ENCODE data around the gene SPOCK1.

SPOCK1 gene

DNA sequence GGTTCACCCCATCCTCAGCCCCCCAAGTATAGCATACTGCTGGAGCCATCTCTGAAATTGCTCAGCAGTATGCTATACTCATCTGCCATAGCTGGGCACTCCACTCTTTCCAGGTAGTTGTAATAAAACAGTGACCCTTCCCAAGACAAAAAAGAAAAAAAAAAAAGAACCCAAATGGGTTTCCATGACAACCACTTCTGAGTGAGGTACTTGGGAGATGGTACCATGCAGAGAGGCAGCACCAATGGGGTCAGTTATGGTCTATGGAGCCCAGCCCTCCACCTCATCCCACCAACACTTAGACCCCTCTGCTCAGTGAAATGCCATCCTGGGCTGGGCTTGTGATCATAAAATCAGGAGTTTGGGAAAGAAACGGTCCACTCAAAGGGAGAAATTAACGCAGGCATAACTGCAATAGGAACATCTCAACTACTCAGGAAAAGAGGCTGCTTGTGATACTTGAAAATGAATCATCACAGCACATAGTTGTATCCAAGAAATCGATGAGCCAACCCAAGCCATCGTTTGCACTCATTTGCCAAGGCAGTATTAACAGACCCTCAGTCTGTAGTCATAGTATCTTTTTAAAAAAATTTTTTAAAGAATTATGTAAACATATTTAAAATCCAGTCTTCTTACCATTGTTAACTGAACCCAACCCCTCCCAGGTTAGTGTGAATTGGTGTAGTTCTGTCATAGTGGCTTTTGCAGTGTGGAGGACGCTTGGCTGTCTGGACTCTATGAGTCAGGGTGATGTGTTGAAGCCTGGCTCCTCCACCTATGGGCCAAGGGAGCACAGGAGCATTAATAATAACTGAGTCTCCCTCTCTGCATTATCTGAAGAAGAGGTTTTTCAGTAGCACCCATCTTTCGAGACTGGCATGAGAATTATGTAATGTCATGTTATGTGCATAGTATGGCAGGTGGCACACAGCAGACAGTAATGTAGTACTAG, 402.7 kb downstream of the SPOCK1 start:
- no peak for DNase-seq

DNA sequence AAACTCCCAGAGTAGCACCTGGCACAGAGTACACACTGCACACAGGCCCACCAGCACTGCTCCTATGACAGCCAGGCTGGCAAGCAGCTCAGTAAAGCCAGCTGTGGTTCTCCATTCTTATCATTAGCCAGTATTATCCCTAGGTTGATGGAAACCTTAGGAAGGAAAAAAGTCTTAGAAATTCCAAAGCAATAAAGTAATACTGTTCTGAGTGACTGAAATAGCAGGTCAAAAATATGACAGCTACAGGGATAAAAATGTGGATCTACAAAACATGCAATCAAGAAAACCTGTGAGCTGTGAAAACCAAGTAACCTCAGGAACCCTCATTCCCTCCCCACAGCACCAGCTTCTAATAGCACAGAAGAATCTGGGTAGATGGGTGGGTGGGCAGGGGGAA, 403.5 kb downstream of the SPOCK1 start:
- no peak for DNase-seq

DNA sequence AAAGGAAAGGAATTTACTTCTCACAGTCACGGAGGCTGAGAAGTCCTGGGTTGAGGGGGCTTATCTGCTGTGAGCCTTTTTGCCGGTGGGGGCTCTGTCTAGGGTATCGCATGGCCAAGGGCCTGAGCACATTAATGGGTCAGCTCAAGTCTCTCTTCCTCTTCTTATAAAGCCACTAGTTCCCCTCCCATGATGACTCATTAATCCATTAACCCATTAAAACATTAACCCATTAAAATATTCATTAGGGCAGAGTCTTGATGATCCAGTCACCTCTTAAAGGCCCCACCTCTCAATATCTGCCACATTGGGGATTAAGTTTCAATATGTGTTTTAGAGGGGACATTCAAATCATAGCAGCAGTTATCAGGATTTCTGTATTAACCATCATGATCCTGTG, 406.3 kb downstream of the SPOCK1 start:
- no peak for DNase-seq

DNA sequence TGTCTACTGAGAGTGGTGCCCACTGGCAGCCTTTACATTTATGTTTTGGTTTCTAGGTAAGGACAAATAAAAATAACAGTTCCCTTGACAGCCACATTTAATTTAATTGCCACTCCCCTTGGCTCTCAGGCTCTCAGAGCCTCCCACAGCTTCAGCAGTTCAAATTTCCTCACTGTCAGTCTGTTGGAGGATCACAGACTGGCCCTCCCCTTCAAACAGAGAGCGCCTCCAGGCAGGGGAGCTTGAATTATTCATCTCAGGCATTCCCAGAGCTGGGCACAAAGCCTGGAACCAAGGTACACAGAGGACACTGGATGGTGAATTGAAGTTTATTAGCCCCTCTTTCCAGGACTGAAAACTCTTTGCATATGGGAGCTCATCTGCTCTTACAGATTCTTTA, 407.7 kb downstream of the SPOCK1 start:
- DNase-seq = no peak

DNA sequence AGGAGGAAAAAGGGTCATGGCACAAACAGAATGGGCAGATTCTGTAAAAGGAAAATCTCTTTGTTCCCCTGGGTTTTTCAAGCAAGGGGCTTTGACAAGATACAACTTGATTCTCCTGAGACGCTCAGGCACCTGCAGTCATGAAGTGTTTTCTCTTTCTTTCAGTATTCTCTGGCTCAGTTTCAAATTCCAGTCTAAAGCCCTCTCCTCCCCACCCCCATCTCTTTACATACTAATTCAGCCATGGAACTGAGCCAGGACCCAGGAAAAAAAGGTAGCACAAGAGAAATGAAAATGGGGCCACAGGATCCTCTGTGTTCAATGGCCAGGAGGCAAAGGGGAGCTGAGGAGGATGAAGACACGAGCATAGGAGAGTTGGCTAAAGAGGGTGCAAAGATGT, 408.4 kb downstream of the SPOCK1 start:
- DNase-seq = no peak

DNA sequence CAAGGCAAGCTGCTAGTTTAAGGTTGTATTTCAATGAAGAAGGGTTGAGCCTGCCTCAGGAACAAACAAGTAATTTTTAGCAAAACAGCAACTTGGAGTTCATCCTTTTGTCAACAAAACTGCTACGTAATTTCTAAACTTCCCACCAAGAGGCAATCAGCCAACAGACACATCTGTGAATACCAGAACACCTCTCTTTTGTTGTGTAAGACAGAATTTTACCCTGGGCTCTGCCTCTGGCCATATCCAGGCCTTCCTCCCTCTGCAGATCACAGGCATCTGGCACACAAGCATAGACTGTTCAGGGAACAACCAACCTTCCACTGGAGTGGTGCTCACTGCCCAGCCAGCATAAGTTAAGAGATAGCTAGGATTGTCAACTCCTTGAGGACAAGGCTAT, 409.0 kb downstream of the SPOCK1 start:
- DNase-seq = no peak

DNA sequence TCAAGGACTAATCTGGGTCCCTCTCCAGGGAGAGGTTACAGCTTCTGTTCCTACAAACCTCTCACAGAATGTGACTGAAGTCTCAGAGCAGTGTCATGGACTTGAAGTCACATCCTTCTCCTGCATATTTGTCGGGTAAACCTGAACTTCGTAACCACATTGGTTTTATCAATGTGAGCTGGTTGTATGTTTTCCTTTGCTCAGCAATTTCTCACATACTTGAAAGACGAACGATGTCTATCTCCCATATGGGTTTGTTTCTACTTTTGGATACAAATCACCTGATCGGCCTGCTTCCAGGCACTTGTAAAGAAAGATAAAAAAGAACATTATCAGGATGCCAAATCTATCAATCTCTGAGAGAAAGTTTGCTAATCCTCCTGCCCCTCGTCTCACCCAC, 411.0 kb downstream of the SPOCK1 start:
- DNase-seq = no peak

DNA sequence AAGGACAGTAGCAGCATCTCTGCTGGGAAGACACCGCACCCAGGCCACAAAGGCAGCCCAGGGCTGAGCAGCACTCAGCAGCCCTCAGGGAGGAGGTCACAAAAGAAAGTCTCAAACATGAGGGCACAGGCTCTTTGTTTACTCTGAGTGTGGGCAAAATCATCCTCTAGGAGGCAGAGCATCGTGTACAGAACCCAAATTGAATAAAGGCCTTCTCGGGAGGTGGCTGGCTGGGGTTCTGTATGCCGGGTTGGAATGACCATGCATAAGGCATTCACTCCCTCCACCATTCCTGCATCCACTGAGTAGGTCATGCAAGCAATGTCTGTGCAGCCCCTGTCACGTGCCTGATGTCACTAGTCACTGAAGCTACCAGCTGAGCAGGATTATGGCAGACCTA, 412.8 kb downstream of the SPOCK1 start:
- no peak for DNase-seq

DNA sequence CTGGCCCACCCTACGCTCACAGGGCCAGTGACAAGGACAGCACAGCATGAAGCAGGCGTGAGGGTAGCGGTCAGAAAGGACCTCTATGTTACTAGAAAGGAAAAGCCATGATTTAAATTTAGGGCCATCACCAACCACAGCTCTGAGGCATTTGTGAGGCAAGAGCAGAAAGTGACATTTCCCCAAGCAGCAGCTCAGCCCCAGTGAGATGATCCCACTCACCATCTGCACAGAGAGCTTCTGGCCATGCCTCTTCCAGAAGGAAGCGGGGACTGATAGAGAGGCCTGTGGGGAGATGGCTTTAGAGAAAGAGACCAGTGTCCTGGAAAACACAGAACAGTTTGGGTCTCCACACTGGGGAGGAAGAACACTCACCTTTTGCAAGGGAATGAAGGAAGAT, 413.9 kb downstream of the SPOCK1 start:
- DNase-seq = no peak

DNA sequence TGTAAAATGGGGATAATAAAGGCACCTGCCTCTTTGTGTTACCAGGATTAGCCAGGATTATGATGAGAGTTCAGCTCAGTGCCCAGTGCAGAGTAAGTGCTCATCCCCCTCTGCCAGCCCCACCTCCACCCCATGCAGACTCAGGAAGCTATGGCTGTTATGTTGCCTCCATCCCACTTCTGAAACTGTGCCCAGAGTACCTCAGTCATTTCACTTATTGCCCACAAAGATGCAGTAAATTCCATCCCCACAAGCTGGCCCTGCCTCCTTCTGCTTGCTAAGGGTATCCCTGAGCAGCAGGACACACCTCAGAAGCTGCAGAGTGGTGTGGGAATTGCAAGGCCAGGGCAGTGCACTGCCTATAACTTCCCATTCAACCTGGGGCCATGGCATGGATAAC, 415.1 kb downstream of the SPOCK1 start:
- no peak for DNase-seq

DNA sequence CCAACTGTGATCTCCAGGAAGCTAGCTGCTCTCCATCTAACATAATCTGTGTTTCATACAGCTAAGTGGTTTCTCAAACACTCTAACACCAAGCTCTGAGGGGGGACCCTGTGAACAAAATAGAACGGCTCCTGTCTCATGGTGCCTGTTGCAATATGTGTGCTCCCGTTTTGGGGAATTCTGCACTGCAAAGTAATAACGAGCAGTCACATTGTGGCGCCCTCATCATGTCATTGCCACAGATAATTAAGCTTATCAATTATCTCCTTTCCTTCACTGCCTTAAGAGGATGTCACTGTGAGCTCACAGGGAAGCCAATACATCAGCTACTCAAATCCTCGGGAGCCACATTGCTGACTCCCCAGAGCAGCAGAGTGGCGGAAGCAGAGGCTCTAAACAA, 416.2 kb downstream of the SPOCK1 start:
- DNase-seq = no peak

DNA sequence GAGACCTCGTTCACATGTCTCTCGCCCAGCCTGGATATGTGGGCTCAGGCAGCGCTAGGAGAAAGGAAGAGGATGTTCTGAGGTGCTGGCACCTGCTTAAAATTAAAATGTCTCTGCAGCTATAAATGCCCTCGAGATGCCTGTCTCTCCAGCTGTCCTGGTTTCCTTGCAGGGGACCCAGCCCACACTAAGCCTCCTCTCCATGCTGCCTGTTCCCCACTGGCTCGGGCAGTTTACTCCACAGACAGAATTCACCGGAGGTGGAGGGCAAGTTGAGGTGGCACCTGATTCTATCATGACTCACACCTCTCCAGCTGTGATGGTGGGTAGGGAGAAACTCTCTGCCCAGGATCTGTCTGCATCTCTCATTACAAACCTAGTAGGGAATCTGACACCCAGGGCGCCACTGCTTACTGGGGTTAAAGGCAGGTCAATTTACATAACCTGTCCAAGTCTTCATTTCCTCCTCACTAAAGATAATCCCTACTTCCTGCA, 420.9 kb downstream of the SPOCK1 start:
- no peak for DNase-seq

DNA sequence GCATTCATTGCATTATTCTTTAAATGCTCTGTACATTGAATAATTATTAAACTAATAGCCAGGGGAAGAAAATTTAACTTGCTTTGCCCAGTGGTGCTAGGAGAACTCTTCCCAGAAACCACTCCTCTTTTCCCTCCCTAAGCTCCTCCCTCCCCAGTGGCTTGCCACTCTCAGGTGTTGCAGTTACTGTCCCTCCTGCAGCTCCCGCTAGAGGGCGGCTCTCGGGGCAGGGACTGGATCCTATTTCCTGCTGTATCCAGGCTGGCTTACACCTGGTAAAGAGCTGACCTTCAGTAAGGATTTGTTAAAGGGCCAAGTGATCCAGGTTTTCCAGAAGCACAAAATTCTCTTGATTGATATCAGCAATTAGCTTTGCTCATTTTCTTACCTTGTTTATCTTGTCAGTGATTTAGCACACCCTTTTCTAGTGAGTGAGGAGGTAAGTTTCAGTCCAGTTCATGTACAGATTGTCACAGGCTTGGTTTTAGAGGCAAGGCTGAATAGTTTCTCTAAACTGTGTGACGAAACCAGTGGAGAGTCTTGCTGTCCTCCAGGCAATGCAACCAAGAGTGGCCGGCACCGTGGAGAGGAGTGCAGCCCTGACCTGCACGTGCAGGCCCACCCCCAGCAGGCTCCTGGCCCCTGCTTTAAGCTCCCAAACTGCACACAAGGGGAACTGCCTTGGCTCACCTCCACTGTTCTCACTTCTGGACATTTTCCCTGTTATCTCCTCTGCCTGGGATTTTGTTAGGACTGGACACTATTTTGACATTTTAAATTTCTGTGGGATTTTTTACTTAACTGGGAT, 423.8 kb downstream of the SPOCK1 start:
- DNase-seq = peak; percentile 33 to 48

DNA sequence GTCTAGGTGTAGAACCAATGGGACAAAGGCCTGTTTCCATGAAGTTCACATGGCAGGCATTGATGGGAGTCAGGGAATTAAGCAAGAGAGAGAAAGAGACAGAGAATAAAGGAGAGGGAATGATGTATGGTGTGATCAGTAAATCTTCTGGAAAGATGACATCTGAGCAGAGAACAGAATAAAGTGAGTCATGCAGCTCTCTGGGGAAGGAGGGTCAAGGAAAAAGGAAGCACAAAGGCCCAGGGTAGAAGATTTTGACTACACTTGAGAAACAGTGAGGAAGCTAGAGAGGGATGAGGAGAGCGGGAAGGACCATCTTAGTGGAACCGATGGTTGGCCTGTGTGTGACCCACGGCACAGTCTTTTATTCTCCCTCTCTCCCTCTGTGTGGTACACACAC, 425.9 kb downstream of the SPOCK1 start:
- DNase-seq = no peak

DNA sequence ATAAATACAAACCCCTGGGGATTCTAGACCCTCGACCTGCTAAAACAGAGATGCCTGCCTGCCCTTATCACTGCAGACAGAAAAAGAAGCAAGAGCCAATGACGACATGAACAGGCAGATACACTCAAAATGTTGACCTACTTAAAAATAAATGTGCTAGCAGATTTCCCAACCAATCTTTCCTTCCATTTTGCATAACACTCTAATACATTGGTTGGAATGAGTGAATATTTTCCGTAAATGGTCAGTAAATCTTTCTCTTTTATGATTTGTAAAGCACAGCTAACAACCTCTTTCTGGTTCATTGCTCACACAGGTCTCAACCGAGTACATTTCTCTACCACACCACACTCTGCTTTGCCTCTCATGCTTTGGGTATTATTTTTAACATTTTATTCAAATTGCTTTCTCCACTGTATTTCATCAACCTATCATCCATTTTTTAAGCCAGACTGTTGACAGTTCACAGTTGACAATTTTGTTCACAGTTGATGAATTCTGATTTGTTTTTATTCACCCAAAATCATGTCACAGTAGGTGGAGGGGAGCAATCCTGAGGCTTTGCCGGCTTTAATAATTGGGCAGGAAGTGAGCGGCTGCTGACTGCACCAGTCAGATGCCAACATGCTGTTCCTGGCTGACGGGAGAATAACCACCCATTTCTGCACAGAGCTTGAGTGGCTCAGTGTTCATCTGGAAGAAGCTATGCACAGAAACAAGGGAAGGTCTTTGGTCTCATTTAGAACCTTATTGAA, 426.6 kb downstream of the SPOCK1 start:
- DNase-seq = no peak

DNA sequence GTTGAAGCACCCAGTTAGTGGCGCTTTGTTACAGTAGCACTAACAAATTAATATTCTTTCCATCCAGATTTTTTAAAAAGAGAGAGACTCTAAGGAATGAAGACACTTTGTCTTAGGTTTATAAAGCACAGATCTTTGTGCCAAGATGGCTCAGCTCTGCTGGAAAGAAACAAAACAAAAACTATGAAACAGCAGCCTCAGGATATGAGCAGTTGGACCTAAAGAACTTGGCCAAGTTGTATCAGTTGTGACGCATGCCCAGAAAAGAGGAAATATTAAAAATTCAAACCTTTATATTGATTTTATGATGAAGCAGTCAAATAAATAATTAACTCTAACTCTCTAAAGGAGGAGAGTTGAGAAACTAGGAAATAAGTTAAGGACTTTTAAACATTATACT, 427.2 kb downstream of the SPOCK1 start:
- DNase-seq = no peak

DNA sequence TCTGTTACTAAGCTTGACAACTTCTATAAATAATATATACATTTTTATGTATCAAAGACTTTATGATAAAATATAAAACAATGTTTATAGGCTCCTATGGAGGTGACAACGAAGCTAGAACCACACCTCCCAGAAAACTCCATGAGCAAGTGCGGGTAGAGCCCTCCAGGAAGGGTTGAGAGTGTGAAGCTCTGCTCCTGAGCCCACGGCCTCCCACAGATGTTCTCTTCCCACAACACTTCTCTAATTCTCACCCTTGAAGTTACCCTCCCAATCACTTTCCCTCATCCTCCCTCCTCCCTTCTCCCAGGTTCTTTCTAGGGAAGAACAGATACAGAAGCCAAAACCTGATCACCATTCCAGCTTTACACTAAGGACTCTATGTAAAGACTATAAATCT, 427.6 kb downstream of the SPOCK1 start:
- DNase-seq = no peak

DNA sequence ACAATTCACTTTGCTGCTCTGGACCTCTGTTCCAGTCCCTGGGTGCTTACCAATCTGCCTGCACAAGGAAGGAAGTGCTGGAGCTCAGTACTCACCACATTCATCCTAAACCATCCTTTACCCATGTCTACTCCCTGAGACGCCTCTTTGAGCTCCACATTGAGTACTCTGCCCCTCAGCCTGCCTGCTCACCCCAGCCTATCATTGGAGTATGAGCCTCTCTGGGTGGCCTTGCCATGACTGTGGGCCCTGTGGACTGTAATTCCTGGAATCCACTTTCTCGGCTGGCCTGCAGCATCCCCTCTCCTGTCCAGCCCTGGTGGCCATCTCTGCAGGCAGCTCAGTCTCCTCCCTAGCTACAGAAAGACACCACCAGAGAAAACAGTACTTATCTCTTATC, 428.6 kb downstream of the SPOCK1 start:
- DNase-seq = no peak

DNA sequence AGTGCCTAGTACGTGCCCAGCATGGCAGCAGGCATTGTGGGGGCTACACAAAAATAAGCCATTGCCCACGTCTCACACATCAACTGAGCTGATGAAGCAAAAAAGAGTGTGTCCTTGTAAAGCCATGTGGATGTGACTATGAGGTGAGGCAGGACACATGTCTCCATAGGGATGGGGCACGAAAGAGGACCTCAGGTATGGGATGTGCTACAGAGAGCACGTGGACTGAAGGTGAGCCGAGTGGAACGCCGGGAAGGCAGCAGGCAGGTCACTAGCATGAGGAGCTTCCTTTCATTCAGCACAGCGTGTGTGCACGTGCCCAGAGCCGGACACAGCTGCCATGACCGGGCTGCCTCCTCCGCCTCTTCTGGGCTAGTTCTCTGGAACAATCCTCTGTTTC, 429.8 kb downstream of the SPOCK1 start:
- no peak for DNase-seq

DNA sequence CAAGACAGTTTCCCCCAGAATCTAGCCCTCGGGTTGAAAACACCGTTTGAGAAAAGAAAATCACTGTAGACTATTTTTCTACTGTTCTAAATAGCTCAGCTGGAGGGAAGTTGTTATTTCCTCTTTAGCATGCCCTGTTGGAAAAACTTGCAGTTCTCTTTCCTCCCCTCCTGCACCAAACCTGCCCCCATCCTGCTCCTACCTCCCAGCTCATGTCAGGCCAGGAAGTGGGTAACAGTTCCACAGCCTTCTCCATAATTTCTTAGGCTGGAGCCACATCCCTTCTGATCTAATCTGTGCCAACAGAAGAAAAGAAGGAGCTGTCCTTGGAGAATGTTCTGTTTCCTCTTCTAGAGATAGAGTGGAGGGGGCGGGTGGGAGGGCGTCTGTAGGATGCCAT, 437.7 kb downstream of the SPOCK1 start:
- DNase-seq = no peak

DNA sequence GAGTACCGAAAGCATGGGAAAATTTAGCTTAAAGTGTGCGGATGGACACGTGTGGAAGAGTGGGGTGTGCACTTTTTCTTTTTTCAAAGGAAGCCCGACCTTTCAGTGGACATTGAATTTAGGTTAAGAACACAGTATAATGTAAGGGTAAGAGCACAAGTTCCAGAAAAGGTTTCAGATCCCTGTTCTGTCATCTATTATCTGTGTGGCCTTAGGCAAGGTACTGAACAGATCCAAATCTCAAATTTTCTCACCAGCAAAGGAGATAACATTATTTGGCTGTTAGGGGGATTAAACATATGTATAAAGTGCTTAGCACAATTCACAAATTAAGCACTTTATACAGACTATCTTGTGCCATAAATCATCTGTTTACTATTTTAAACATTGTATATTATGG, 441.0 kb downstream of the SPOCK1 start:
- no peak for DNase-seq

DNA sequence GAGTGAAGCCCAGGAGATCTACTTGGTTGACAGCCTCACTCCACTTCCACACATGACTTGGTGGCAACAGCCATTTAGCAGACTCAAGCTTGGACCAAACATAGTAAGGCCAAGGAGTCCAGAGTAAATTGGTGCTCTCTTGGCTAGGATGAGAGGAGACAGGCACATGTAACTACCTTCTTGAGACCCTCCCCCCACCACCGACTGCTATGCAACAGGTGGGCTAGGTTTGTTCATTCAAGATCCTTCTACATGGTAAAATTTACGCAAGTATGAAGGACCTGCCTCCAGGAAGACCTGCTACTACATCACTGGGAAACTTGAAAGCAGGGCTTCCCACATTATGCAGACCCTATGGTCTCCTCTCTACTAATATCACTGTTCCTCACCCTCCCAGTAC, 442.4 kb downstream of the SPOCK1 start:
- no peak for DNase-seq

DNA sequence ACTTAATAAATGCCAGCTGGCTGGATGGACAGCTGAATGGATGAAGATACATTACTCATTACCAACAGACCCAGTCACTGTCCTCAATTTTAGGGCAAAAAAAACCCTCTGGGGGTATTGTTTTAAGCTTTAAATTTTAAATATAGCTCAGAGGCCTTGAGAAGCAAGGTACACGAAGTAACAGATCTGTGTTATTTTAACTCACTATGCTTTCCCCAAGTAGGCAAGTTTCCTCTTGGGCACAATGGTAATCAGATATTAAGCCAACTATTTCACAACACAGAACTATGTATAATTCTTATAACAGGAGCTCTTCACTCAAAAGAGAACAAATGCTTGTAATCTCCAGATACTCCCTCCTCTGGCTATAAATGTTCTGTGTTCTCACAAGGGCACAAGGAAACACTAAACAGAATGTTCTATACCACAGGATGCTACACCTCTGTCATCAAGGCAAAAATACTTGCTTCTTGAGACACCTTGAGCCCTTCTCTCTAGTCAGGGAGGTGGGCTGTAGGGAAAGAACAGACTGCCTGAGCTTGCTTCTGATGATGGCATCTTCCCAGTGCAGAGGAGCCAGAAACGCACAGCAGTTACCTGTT, 443.8 kb downstream of the SPOCK1 start:
- no peak for DNase-seq
